Globus pallidus (tissue), 1 donor: Measurements from ENCODE around the gene ZNF574.

Experiments used
- DNase-seq: peaks from one replicate; pipeline ENCODE4 v3.0.0-alpha.2; 2015; ENCODE audit warnings: low spot score

Gene ZNF574

GRCh38 chr19:42079886-42080763 is 4.2 kb downstream of the ZNF574 start:
- no peak for DNase-seq

- no peak for DNase-seq
Measured at GRCh38 chr19:42080764-42081375, 4.9 kb downstream of the ZNF574 start.

GRCh38 chr19:42081584-42082203 is 5.7 kb downstream of the ZNF574 start:
- DNase-seq: no peak

GRCh38 chr19:42083537-42083936 is 7.6 kb downstream of the ZNF574 start:
- no peak for DNase-seq

GRCh38 chr19:42086188-42086736 is 10.3 kb downstream of the ZNF574 start:
- no peak for DNase-seq

GRCh38 chr19:42086770-42087550 is 11.0 kb downstream of the ZNF574 start:
- DNase-seq: no peak

- no peak for DNase-seq
Measured at GRCh38 chr19:42088471-42089190, 12.7 kb downstream of the ZNF574 start.

- DNase-seq: no peak
Measured at GRCh38 chr19:42089191-42089750, 13.3 kb downstream of the ZNF574 start.

GRCh38 chr19:42089772-42090171 is 13.8 kb downstream of the ZNF574 start:
- no peak for DNase-seq

GRCh38 chr19:42090672-42091071 is 14.7 kb downstream of the ZNF574 start:
- no peak for DNase-seq

- DNase-seq: no peak
Measured at GRCh38 chr19:42091300-42091699, 15.3 kb downstream of the ZNF574 start.

- DNase-seq: no peak
Measured at GRCh38 chr19:42091742-42092141, 15.8 kb downstream of the ZNF574 start.

GRCh38 chr19:42092350-42092749 is 16.4 kb downstream of the ZNF574 start:
- DNase-seq: no peak

- DNase-seq: no peak
Measured at GRCh38 chr19:42093505-42093904, 17.5 kb downstream of the ZNF574 start.

GRCh38 chr19:42093926-42094325 is 18.0 kb downstream of the ZNF574 start:
- no peak for DNase-seq

GRCh38 chr19:42095142-42095813 is 19.3 kb downstream of the ZNF574 start:
- DNase-seq: no peak

GRCh38 chr19:42095814-42096230 is 19.9 kb downstream of the ZNF574 start:
- no peak for DNase-seq

GRCh38 chr19:42096255-42096837 is 20.4 kb downstream of the ZNF574 start:
- no peak for DNase-seq

- DNase-seq: no peak
Measured at GRCh38 chr19:42097461-42097860, 21.5 kb downstream of the ZNF574 start.

- DNase-seq: no peak
Measured at GRCh38 chr19:42098781-42099180, 22.8 kb downstream of the ZNF574 start.
